ENCODE results near the gene CCDC14. TPM values are rescaled to one million over a fixed set of nuclear protein-coding genes. Genes with fewer than 3 reads are reported as not detected.

The CCDC14 gene
- total RNA-seq, 1 experiment from 2014 or later: 62.5 TPM

DNA sequence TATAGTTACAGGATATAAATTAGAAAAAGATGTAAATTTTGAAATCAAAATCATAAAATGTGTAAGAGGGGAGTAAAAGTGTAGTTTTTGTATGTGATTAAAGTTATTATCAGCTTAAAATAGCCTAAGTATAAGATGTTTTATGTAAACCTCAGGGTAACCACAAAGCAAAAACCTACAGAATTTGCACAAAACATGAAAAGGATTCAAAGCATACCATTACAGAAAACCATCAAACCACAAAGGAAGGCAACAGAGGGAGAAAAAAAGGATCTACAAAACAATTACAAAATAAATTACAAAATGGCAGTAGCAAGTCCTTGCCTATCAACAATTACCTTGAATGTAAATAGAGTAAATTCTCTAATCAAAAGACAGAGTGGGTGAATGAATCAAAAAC lies 40.2 kb downstream of the CCDC14 start:
- H3K36me3 Mint-ChIP-seq (ENCODE audit: insufficient read depth in 1 of 3, low read depth in 3 of 3): peaks cover 42 to 59% (median 52%) of the 10 kb centered on the region in 3 experiments
- no peaks in the 10 kb centered on the region for H3K79me1 ChIP-seq (ENCODE audit: insufficient read depth, low read depth, low read length, poor library complexity, severe bottlenecking)
- H2BK5ac ChIP-seq (ENCODE audit: insufficient read length, low read length): no peak overlapping the region
- H4K8ac ChIP-seq (replicated peaks; ENCODE audit: insufficient read length, low read depth, low read length): no peak overlapping the region
- H2AK5ac ChIP-seq (ENCODE audit: insufficient read length, low read length): no peak overlapping the region
- H4K20me1 ChIP-seq (ENCODE audit: control insufficient read depth, insufficient read depth, insufficient read length): no peaks in the 10 kb centered on the region
- H3K9ac ChIP-seq (ENCODE audit: extremely low read depth, insufficient read length, low read length): no peak overlapping the region
- no peaks in the 10 kb centered on the region for H3K23me2 ChIP-seq (ENCODE audit: insufficient read length, low read depth, low read length, poor library complexity, severe bottlenecking)
- H3K27ac Mint-ChIP-seq: no peak overlapping the region
- no peak overlapping the region for H4K91ac ChIP-seq (ENCODE audit: insufficient read length, low read depth, low read length)
- H3K9me3 Mint-ChIP-seq: peaks cover 3 to 5% of the 10 kb centered on the region in 2 experiments; a peak in 3 of 5 replicates
- H3K18ac ChIP-seq (ENCODE audit: insufficient read length, low read depth, low read length): no peak overlapping the region
- no peaks in the 10 kb centered on the region for H3K27me3 Mint-ChIP-seq (ENCODE audit: low read depth)
- no peak for DNase-seq
- no peaks in the 10 kb centered on the region for H3K4me1 ChIP-seq (ENCODE audit: insufficient read depth, low read length)
- no peak overlapping the region for H4K5ac ChIP-seq (ENCODE audit: insufficient read length, low read depth, low read length)
- H3K27ac ChIP-seq (ENCODE audit: insufficient read length, low read depth, low read length): no peak overlapping the region
- H3K4me2 ChIP-seq (ENCODE audit: insufficient read depth, insufficient read length, low read length): no peak overlapping the region
- H3K4me3 Mint-ChIP-seq: no peak overlapping the region
- TF ChIP-seq CTCF (conservative IDR thresholded peaks at IDR 0.05): no peak
- no peak overlapping the region for H3K4ac ChIP-seq (ENCODE audit: low read depth, low read length)
- H2AFZ ChIP-seq (ENCODE audit: low read length): no peak overlapping the region
- H2BK20ac ChIP-seq (ENCODE audit: low read depth, low read length, poor library complexity, severe bottlenecking): no peak overlapping the region
- H3K9me3 ChIP-seq (ENCODE audit: control insufficient read depth, low read depth, low read length): no peaks in the 10 kb centered on the region
- no peak overlapping the region for H2BK15ac ChIP-seq (ENCODE audit: low read depth, low read length)
- H3K79me2 ChIP-seq (ENCODE audit: insufficient read depth, low read length): no peaks in the 10 kb centered on the region
- no peak overlapping the region for H3K14ac ChIP-seq (ENCODE audit: insufficient read depth, low read length)
- no peak overlapping the region for H3T11ph ChIP-seq (ENCODE audit: low read length)
- H2BK12ac ChIP-seq (ENCODE audit: insufficient read length, low read depth, low read length): no peak overlapping the region
- no peaks in the 10 kb centered on the region for H3K4me1 Mint-ChIP-seq
- H3K27me3 ChIP-seq (ENCODE audit: insufficient read depth, low read length): no peaks in the 10 kb centered on the region
- no peak overlapping the region for H3K56ac ChIP-seq (ENCODE audit: insufficient read length, low read depth, low read length)
- no peak overlapping the region for H3K23ac ChIP-seq (ENCODE audit: insufficient read length, low read depth, low read length)
- no peak overlapping the region for H2BK120ac ChIP-seq (ENCODE audit: low read depth, low read length, poor library complexity, severe bottlenecking)

Data from H9 (cell line).